Stimulated activated CD8-positive, alpha-beta memory T cell treated with anti-CD3 and anti-CD28 coated beads, Interleukin-2, amount 100 ng/mL, for 48 hours (primary cell): ENCODE data around the gene CDKAL1.

Experiments used
- DNase-seq, 2 donors: peaks; one replicate each; pipeline ENCODE4 v3.0.0-alpha.2; 2020; ENCODE audit warnings: low read depth in 2 of 2

CDKAL1 gene

DNA sequence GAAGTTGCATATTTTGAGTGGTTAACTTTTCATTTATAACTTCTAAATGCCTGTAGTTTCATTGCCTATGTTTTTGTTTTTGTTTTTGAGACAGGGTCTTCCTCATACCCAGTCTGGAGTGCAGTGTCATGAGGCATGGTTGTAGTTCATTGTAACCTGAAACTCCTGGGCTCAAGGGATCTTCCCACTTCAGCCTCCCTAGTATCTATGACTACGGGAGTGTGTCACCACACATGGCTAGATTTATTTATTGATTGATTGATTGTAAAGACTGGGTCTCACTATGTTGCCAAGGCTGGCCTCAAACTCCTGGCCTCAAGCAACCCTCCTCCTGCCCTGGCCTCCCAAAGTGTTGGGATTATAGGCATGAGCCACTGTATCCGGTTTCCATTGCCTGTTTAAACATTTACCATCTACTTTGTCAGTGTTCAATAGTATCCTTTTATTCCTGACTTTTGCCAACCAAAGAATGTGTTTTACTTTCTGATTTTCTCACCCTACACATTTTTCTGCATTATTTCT, 144.6 kb downstream of the CDKAL1 start:
- no peak for DNase-seq

DNA sequence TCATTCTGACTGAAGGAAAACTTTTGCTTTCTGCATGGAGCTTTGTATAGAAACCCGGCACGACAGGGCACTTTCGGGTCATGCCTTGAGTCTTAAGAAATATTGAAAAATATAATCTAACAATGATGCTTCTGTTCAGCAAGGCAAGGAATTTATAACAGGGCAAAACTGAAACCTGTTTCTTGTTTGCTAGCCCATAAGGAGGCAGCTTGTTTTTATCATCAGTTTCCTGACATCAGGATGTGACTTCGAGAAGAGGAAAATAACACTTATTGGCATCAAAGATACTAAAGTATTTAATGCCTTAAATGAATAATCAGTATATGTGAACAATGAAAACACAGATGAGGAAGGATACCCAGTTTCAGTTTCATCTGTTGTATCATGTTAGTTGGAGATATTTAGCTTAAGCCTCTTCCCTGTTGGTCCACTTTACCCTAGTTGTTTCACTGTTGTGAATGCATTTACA, 146.5 kb downstream of the CDKAL1 start:
- DNase-seq = no peak

DNA sequence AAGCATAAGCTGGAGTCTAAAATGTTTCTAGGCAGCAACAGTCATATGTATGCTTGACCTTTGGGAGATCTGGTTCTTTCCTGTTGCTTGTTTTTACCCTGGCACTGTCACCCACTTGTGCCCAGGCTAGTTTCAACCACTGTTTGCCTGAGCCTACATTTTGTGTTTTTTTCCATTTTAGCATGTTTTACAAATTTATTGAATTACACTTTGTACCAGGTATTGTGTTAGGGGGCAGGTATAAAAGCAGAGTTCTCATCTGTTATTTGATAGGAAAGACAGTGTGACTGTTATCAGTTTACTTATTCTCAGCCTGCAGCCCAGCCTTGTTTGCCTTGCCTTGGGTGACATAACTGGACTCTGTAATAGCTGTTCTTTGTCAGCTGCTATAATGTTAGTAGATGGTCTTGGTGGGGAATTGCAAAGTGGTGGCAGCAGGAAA, 147.0 kb downstream of the CDKAL1 start:
- DNase-seq = no peak

DNA sequence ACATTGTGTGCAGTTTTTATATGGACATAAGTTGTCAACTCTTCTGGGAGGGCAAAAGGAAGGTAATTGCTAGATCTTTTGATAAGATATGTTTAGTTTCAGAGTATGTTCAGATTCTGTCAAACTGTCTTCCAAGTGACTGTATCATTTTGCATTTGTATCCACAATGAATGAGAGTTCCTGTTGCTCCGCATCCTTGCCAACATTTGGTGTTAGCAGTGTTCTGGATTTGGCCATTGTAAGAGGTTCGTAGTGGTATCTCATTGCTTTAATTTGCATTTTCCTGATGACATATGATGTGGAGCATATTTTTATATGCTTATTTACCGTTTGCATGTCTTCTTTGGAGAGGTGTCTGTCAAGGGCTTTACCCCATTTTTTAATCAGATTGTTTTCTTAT, 150.2 kb downstream of the CDKAL1 start:
- DNase-seq = no peak

DNA sequence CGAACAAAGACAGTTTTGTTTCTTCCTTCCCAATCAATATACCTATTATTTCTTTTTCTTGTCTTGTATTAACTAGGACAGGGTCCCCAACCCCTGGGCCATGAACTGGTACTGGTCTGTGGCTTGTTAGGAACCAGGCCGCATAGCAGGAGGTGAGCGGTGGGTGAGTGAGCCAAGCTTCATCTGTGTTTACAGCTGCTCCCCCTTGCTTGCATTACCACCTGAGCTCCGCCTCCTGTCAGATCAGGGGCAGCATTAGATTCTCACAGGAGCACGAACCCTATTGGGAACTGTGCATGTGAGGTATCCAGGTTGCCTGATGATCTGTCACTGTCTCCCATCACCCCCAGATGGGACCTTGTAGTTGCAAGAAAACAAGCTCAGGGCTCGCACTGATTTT, 151.9 kb downstream of the CDKAL1 start:
- DNase-seq = no peak

DNA sequence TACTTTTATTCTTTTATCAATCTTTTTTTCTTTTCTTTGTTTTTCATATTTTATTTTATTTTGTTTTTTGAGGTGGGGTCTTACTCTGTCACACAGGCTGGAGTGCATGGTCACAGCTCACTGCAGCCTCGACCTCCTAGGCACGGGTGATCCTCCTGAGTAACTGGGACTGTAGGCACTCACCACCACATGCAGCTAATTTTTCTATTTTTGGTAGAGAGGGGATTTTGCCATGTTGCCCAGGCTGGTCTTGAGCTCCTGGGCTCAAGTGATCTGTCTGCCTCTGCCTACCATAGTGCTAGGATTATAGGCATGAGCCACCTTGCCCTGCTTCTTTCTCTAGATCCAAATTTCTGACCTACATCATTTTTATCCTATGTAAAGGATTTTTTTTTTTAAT, 153.2 kb downstream of the CDKAL1 start:
- DNase-seq = no peak

DNA sequence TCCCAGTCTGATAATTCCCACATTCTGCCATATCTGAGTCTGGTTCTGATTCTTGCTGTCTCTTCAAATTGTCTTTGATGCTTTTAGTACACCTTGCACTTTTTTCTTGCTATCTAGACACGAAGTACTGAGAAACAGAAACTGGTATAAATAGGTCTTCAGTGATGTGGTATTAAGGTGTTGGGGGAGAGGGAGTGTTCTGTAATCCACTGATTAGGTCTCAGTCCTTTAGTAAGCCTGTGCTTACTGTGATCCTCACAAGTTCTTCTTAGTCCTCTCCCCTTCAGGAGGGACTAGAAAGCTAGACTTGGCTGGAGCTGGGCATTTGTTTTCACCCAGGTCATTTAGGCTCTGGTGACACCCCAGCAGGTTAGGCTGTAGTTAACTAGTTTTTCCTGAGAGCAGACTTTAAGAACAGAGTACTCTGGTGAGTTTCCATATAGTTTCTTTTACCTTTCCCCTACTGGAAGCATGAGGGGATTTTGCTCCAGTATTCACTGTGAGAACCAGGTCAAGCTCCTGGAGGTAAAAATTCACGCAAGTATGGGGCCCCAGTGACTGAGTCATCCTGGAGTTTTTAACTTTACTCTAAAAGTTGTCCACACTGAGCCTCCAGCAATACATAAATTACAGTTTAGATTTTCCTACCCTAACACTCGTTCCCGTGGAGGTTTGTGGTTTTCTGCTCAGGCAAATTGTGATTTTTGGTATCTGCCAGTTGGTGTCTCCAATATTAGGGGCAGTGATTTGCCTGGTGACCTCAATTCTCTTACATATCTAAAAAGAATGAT, 154.6 kb downstream of the CDKAL1 start:
- no peak for DNase-seq

DNA sequence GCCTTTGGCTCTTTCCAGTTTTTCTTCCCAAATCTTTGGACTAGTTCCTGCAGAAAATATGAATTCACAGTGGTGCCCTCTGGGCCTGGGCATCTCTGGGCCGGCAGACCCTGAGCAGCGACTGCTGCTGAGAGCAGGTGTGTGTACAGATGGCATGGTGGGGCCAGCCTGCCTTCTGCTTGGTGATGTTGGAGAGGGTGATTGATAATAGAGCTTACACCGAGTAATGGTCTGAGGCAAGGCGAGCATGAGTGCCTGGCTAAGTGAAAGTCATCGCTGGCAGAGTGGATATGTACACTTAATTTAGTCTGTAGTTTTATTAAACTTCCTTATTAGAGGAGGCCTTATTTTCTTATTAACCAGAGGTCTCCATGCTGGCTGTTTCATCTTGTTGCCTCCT, 156.9 kb downstream of the CDKAL1 start:
- no peak for DNase-seq

DNA sequence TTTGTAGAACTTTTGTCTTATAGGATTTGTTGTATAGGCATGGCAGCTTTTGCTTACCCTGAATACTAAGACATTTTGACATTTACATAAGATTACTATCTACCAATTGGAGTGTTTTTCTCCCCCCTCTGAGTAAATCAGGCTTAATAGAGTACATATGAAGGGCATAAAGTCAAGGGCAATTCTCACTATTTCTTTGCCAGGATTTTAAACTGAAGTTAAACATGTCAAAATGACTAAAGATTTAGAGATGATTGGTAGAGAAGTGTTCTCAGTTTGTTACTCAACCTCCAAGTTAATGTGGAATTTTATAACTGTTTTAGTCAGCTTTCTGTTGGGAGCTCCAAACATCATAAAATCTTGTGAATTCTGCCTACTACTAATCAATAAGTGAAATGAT, 157.8 kb downstream of the CDKAL1 start:
- no peak for DNase-seq

DNA sequence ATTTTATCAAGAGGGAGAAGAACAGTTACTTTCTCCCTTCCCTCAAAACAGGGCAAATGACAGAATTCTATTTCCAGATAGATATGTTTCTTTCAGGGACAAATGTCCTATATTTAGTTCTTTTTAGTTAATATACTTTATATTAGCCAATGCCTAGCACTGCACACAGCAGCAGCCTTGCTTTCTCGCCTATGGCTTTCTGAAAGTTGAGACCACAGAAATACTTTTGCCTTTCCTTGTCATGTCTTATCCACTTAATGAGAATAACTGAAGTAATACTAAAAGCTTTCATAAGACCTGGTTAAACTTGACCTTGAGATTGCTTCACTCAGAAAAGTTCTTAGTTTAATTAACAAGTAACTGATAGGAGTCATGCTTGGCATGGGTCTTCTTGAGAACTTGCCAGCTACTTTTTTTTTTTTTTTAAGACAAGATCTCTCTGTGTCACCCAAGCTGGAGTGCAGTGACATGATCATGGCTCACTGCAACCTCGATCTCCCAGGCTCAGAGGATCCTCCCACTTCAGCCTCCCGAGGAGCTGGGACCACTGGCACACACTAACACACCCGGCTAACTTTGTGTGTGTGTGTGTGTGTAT, 159.3 kb downstream of the CDKAL1 start:
- DNase-seq = no peak

DNA sequence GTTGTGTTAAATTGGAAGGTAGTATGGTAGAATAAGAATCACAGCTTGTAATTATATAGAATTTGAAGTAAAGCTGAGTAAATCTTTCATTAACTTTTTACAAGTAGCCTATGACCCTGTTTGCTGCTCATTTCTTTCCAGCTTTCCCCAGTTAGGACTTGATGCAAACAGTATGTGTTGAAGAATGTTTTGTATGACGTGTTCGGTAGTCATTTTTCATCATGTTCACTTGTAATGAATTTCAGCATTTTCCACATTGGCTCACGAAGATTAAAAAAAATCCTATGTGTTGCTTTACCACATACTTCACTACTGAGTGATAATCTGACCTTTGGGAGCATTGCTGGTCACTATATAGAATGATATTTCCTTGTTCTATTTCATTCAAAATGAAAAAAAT, 162.4 kb downstream of the CDKAL1 start:
- DNase-seq = no peak

DNA sequence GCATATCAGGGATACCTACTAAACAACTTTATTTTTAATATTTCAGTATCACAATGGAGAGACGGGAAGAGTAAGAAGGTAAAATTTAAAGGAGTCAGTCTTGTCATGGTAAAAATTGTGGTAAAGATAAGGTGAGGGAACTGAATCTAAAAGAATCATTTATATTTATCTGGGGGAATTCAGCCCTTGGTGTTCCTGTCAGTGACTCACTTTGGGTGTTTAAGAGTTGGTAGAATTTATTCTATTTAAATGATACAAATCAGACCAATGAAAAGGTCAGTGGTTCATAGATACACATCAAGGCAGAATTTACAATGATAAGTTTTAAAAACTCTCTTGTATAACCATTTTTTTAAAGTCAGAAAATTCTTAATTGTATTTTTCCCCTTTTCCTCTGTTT, 164.4 kb downstream of the CDKAL1 start:
- DNase-seq = no peak

DNA sequence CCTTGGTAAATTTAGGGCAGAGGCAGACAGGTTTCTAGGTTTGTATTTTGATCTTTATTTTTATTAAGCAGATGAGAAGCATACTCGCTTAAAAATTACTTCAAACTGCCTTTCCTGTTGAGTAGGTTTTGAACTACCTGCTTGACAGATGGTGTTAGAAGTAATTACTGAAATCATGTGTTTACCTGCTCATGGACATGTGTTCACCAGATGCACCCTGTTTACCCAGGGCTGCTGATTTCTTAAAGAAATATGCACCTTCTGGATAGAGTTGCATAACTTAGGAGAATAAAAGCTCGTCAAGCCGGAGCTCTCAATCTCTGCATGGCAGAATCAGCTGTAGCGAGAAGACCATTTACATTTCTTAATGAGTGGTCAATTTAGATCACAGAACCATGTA, 165.1 kb downstream of the CDKAL1 start:
- no peak for DNase-seq

DNA sequence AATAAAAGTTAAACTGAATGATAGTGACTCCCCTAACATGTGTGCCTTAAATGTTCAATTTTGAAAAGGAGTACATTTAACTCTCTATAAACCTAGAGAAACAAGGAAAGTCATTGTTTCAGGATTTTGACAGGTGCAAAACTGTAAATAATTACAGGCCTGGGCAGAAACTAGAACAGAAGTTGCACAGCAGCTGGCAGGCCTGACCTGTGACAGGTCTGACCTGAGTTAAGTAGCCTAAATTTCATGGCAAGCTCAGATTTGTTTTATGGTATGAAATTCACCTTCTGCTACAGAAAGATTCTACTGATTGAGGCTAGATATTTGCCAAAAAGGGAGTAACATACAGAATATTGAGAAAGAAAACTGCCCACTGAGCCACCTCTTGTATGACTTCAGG, 166.1 kb downstream of the CDKAL1 start:
- DNase-seq = no peak

DNA sequence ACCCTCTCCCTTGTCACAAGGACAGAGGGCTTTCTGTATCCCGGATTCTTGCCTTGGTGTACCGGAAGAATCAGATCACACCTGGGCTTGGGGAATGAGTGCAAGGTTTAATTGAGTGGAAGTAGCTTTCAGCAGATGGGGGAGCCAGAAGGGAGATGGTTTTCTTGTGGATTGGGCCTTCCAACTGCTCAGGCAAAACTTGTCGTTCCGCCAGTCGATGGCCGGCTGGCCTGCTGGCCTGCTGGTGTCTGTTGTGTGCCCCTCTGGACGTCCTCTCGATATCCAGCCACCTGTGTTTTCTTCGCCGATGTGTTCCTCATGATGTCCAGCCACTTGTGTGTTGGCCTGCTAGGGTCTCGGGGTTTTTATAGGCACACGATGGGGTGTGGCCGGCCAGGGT, 168.1 kb downstream of the CDKAL1 start:
- no peak for DNase-seq

DNA sequence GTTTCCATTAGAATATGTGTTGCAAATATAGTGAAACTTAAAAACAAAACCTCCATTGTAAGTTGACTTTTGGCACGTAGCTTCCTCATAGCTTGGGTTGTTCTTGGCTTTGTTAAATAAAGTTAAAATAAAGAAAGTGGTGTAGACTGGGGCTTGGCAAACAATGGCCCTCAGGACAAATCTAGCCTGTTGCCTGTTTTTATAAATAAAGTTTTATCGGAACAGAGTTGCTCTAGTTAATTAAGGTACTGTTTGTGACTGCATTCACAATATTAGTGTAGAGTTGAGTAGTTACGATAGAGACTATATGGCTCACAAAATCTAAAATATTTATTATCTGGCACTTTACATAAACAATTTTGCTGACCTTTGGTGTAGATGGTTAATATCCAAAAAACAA, 168.8 kb downstream of the CDKAL1 start:
- no peak for DNase-seq

DNA sequence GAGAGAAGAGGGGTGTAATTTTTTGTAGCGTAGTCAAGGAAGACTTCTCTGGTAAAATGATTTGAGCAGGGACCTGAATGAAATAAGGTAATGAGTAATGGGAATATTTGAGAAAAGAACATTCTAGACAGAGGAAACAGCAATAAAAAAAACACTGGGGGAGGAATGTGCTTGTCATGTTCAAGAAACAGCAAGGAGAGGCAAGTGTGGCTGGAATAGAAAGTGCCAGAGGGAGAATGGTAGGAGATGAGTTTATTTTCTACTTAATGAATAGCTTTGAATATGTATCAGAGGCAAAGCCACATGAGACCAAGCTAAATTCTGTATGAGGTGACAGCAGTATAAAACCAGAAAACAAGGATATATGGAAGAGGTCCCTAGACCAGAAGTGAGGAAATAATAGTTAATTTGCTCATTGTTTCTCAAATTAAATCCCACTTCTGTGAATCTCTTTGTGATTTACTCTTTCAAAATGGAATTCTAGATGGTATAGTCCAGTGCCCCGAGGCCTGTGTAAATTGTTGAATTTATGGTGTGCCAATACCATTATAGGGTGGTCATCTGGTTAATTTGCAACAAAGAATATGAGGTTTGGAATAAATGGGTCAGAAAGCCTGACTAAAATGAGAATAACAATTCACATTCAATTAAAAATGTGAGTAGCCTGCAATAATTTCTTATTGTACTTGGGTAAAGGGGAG, 170.2 kb downstream of the CDKAL1 start:
- no peak for DNase-seq

DNA sequence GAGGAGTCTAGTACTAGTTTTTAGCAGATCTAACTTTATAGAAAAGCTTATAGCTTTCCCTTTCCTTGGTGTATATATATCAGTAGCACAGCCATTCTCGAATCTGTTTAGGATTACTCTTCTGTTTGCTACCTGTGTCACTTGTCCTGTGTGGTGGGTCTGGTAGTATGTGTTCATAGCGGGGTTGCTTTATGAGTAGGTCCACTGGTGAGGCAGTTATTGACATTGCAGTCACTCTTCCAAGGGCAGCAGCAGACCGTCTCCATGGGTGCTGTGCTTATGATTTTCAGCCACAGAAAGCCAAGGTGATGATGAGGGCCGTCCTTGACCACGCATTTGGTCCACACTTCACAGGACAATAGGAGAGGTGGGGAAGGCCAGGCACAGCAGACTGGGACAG, 171.5 kb downstream of the CDKAL1 start:
- DNase-seq = no peak

DNA sequence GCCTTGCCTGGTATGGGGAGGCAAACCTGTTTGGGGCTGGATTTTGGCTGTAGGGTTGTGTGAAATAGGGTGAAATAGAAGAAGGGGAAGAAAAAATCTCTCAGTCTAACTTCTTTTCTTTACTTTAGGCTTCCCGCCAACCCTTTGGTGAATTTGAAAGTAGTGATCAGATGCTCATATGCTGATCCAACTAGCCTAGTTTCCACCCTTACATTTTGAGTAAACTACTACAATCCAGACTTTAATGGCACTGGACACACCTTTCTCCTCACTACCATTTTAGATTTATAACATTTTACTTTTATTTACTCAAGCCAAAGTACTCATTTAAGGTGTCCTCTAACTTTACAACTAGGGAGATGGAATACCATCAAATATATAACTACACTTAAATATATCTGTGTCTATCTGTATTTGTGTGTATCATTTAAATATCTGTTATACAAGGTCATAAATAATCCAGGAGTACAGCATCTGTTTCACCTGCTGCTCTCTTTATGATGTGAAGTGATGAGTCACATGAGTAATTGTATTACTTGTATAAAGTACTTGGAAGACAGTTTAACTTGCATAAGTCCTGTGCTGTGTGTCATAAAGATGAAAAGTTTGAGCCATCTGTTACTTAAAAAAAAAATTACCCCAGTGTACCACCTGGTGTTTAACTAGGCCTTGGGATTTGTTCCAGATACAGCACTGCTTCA, 172.1 kb downstream of the CDKAL1 start:
- DNase-seq = no peak

DNA sequence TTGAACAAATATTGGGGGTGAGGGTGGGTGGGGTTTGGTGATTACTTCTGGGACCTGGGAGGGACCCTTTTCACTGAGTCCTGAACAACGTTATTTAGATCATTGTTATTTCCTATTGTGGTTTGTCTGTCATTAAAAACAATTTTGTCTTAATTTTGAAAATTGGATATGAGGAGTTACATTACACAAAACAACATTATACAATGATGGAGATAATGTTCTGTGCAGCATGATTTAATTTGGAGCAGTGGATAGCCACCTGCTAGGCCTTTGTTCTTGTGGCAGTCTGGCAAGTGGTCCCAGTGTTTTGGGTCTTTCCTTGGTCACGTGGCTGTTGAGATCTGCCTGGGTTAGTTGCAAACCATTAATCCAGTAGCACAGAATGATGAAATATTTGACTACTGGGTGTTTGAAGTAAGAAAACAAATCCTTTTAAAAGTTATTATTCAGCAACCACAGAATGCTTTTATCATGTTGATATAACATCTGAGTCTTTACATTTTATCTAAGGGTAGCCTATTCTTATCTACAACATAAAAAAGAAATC, 172.8 kb downstream of the CDKAL1 start:
- no peak for DNase-seq

DNA sequence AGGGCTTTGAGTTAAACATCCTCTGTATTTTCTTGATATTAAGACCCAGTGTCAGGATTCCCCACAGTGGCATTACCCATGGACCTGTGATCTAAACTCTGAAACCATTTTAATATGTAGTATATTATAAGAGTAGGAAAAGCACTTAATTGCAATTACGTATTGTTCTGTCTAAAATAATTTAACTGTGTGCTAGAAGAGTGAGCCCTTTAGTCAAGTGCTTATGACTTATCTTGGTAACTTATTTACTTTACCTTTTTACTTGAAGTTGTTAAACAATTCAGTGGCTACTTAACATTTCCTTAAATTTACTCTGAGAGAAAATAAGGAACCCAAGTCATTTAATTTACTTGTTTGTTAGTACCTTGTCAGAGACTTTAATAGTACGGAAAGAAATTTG, 173.6 kb downstream of the CDKAL1 start:
- no peak for DNase-seq
